HG03066 (cell line): ENCODE results near the gene RBMY1E.
"Not testable (repeated sequence)": the region's sequence is repeated elsewhere in the genome, so short reads cannot be mapped to it uniquely, and the experiment has no call there.

Experiments used
- ATAC-seq: cut with Tn5 transposase; IDR thresholded peaks from one replicate; pipeline ENCODE4 v1.9.1; 2021; ENCODE audit warnings: low read depth; ENCODE audit not compliant: unreplicated experiment

Gene RBMY1E

GRCh38 chrY:21917932-21918331 lies at the start of gene RBMY1E:
RBMY1E (minus strand) TSS chrY:21918032; CDS start chrY:21916054, 1,978 bp downstream.
- not testable (repeated sequence) for ATAC-seq

- ATAC-seq = not testable (repeated sequence)
These were observed 23.4 kb downstream of the RBMY1E start, which contains the start of gene RBMY1D for GRCh38 chrY:21894426-21894825. RBMY1D (minus strand) TSS chrY:21894526; CDS start chrY:21892513, 2,013 bp downstream.

GRCh38 chrY:21869407-21870076 lies 48.3 kb downstream of the RBMY1E start:
- ATAC-seq = peak; percentile 72
